H1 (cell line): ENCODE results near the gene EXOC2. TPM values are rescaled to one million over a fixed set of nuclear protein-coding genes. Genes with fewer than 3 reads are reported as not detected.

Experiments used
- FOSL1 ChIP-seq: IDR thresholded peaks from 2 replicates; pipeline ENCODE4 v1.6.1; 2011; ENCODE audit warnings: mild to moderate bottlenecking, low read depth, low read length, moderate library complexity; ENCODE audit not compliant: insufficient read depth
- MAFK ChIP-seq: IDR thresholded peaks from 2 replicates; pipeline ENCODE4 v1.6.1; 2012; ENCODE audit warnings: low read depth, mild to moderate bottlenecking, improper control_type of control experiment, low read length
- TEAD4 ChIP-seq: IDR thresholded peaks from 2 replicates; pipeline ENCODE4 v1.6.1; 2012; ENCODE audit warnings: low read depth, low read length, inconsistent platforms, mixed read lengths
- polyA plus RNA-seq, 7 experiments: library from polyadenylated mRNA; depleted of rRNA in 3 of 7; stranded (reverse) in 5 of 7; unstranded in 2 of 7; fragments of >200 nt in 5 of 7; fragments of 200-250 nt in 2 of 7; gene quantifications; 1 replicate in 5 of 7; 2 replicates in 1 of 7; 4 replicates in 1 of 7; pipeline versions ENCODE4 v1.2.1 to v1.2.3, GENCODE V29; 2011 to 2013; ENCODE audit warnings: missing spikeins in 2 of 7, mixed read lengths in 2 of 7
- total RNA-seq: library from RNA; stranded (reverse); fragmentation: NEBNext Ultra II Directional; extraction: Animal tissue kit (Norgen Biotek cat#: 25700); gene quantifications from 2 replicates; pipeline ENCODE4 v1.2.1, GENCODE V29; 2021

The EXOC2 gene
- total and polyA plus RNA-seq, 2 of the 8 experiments (the other 6 are each of a cell fraction or from before 2014, with no cell fraction given) = 25.5 to 44.4 TPM

- TF ChIP-seq TEAD4 (no peak), MAFK (no peak), FOSL1 (no peak)
- TF ChIP-seq, all 59 proteins: peak for 0
These were observed 123.9 kb downstream of the EXOC2 start (continued) for GRCh38 chr6:568954-569523.
